OCI-LY7 (cell line): ENCODE measurements around the gene SRGAP1.
"Not testable (repeated sequence)": the region's sequence is repeated elsewhere in the genome, so short reads cannot be mapped to it uniquely, and the experiment has no call there.

Experiments used
- EZH2phosphoT487 ChIP-seq: fragments of 200-600 bp; sonication (generic); IDR thresholded peaks from 2 replicates; pipeline ENCODE4 v1.6.1; 2018; ENCODE audit warnings: low read depth, borderline replicate concordance, mild to moderate bottlenecking, mixed run types, antibody characterized with exemption, low read length, moderate library complexity, mixed read lengths
- TF ChIP-seq, protein P1 (sequence below): fragments of 200-600 bp; sonication (generic); conservative IDR thresholded peaks from 2 replicates; pipeline ENCODE4 v1.5.1; 2014; ENCODE audit warnings: mild to moderate bottlenecking, antibody characterized with exemption, low read length, moderate library complexity, mixed read lengths

DNA sequence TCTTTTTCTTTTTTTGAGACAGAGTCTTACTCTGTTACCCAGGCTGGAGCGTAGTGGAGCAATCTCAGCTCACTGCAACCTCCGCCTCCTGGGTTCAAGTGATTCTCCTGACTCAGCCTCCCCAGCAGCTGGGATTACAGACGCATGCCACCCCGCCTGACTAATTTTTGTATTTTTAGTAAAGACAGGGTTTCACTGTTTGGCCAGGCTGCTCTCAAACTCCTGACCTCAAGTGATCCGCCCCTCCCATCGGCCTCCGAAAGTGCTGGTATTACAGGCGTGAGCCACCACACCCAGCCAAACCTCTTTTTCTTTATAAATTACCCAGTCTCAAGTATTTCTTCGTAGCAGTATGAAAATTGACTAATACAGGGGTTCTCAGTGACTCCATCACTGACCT, 35.7 kb downstream of the SRGAP1 start:
- TF ChIP-seq, protein P1, sequence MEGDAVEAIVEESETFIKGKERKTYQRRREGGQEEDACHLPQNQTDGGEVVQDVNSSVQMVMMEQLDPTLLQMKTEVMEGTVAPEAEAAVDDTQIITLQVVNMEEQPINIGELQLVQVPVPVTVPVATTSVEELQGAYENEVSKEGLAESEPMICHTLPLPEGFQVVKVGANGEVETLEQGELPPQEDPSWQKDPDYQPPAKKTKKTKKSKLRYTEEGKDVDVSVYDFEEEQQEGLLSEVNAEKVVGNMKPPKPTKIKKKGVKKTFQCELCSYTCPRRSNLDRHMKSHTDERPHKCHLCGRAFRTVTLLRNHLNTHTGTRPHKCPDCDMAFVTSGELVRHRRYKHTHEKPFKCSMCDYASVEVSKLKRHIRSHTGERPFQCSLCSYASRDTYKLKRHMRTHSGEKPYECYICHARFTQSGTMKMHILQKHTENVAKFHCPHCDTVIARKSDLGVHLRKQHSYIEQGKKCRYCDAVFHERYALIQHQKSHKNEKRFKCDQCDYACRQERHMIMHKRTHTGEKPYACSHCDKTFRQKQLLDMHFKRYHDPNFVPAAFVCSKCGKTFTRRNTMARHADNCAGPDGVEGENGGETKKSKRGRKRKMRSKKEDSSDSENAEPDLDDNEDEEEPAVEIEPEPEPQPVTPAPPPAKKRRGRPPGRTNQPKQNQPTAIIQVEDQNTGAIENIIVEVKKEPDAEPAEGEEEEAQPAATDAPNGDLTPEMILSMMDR = not testable (repeated sequence)
- not testable (repeated sequence) for TF ChIP-seq EZH2phosphoT487
